ENCODE results near the gene PRSS57.

GRCh38 chr19:677201-677600 lies 18.1 kb downstream of the PRSS57 start:
- TF ChIP-seq, protein P1, sequence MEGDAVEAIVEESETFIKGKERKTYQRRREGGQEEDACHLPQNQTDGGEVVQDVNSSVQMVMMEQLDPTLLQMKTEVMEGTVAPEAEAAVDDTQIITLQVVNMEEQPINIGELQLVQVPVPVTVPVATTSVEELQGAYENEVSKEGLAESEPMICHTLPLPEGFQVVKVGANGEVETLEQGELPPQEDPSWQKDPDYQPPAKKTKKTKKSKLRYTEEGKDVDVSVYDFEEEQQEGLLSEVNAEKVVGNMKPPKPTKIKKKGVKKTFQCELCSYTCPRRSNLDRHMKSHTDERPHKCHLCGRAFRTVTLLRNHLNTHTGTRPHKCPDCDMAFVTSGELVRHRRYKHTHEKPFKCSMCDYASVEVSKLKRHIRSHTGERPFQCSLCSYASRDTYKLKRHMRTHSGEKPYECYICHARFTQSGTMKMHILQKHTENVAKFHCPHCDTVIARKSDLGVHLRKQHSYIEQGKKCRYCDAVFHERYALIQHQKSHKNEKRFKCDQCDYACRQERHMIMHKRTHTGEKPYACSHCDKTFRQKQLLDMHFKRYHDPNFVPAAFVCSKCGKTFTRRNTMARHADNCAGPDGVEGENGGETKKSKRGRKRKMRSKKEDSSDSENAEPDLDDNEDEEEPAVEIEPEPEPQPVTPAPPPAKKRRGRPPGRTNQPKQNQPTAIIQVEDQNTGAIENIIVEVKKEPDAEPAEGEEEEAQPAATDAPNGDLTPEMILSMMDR (optimal IDR thresholded peaks at IDR 0.05 in 1 of 3, IDR thresholded peaks at IDR 0.05 in 1 of 3, conservative IDR thresholded peaks at IDR 0.05 in 1 of 3; ENCODE audit: extremely low read depth in 1 of 3, insufficient read depth in 2 of 3, low read length in 3 of 3): no peak
- no peak for TF ChIP-seq EZH2 (IDR thresholded peaks at IDR 0.05; ENCODE audit: low read length)

Data from keratinocyte (primary cell).